GM12865 (cell line): ENCODE results near the gene GPR146.
"Not testable (repeated sequence)": the region's sequence is repeated elsewhere in the genome, so short reads cannot be mapped to it uniquely, and the experiment has no call there.

Experiments
- DNase-seq: peaks from one replicate; pipeline ENCODE4 v3.0.0; 2010; ENCODE audit warnings: low read depth
- H3K4me3 ChIP-seq: 2 replicates; pipeline ENCODE4 v1.5.1; 2011; ENCODE audit warnings: mild to moderate bottlenecking, low read depth, low read length, control low read depth
- CTCF ChIP-seq: IDR thresholded peaks from 2 replicates; pipeline ENCODE4 v1.5.1; 2011; ENCODE audit warnings: low read length, control low read depth, low read depth, inconsistent platforms; ENCODE audit not compliant: insufficient read depth; ENCODE audit errors: missing control alignments

The GPR146 gene

GRCh38 chr7:1032536-1033181 lies 11.7 kb upstream of the GPR146 start:
- no peak for DNase-seq
- no peak overlapping the region for H3K4me3 ChIP-seq
- TF ChIP-seq CTCF, result no peak

- TF ChIP-seq CTCF, result no peak
- DNase-seq, result no peak
- H3K4me3 ChIP-seq, result no peak overlapping the region
These were observed 10.7 kb upstream of the GPR146 start for GRCh38 chr7:1033546-1034145.

GRCh38 chr7:1034769-1035168 lies 9.6 kb upstream of the GPR146 start:
- not testable (repeated sequence) for H3K4me3 ChIP-seq, DNase-seq

GRCh38 chr7:1036164-1036928 lies 8.0 kb upstream of the GPR146 start:
- not testable (repeated sequence) for H3K4me3 ChIP-seq, DNase-seq

GRCh38 chr7:1040233-1040632 lies 4.1 kb upstream of the GPR146 start:
- not testable (repeated sequence) for DNase-seq, H3K4me3 ChIP-seq

GRCh38 chr7:1040790-1041189 lies 3.6 kb upstream of the GPR146 start:
- TF ChIP-seq CTCF, result no peak
- H3K4me3 ChIP-seq, result no peak overlapping the region
- no peak for DNase-seq

GRCh38 chr7:1041551-1042491 lies 2.5 kb upstream of the GPR146 start:
- no peak for DNase-seq
- no peak overlapping the region for H3K4me3 ChIP-seq
- TF ChIP-seq CTCF, result no peak

- TF ChIP-seq CTCF, result no peak
- no peak for DNase-seq
- H3K4me3 ChIP-seq, result no peak overlapping the region
These were observed 1.9 kb upstream of the GPR146 start for GRCh38 chr7:1042492-1042833.
